Kidney (tissue), 14 donors: Measurements from ENCODE around the gene MED13L. TPM values are rescaled to one million over a fixed set of nuclear protein-coding genes. Genes with fewer than 3 reads are reported as not detected.

ENCODE experiments used
- DNase-seq, 5 donors: peaks; one replicate each; pipeline ENCODE4 v3.0.0-alpha.2; 2013 to 2020
- FAIRE-seq: peaks from 2 replicates; lab custom pipeline; 2012; peaks lifted over from hg19 to GRCh38; lab: Jason Lieb, UNC
- H3K27ac ChIP-seq, 2 donors: one replicate each; pipeline ENCODE4 v1.7.0; 2013; ENCODE audit warnings: low read depth in 2 of 2, low read length in 2 of 2, inconsistent platforms in 1 of 2
- H3K27me3 ChIP-seq: one replicate; pipeline ENCODE4 v1.7.1; 2013; ENCODE audit warnings: low read length, inconsistent platforms; ENCODE audit not compliant: control insufficient read depth, insufficient read depth
- H3K36me3 ChIP-seq, 3 donors: one replicate each; pipeline versions ENCODE4 v1.7.0 to v1.7.1; 2013; ENCODE audit warnings: low read length in 3 of 3, control low read depth in 1 of 3, inconsistent platforms in 1 of 3; ENCODE audit not compliant: insufficient read depth in 3 of 3, control insufficient read depth in 2 of 3
- H3K4me1 ChIP-seq, 3 donors: one replicate each; pipeline versions ENCODE4 v1.7.0 to v1.7.1; 2013; ENCODE audit warnings: low read length in 3 of 3, inconsistent platforms in 1 of 3, low read depth in 1 of 3; ENCODE audit not compliant: control insufficient read depth in 2 of 3, insufficient read depth in 2 of 3
- H3K4me3 ChIP-seq, 3 donors: one replicate each; pipeline versions ENCODE4 v1.7.0 to v1.8.1; 2013; ENCODE audit warnings: low read length in 3 of 3, control low read depth in 1 of 3, inconsistent platforms in 1 of 3
- H3K9ac ChIP-seq, 3 donors: one replicate each; pipeline versions ENCODE4 v1.7.0 to v1.7.1; 2013; ENCODE audit warnings: low read length in 3 of 3, control low read depth in 1 of 3, inconsistent platforms in 1 of 3
- H3K9me3 ChIP-seq, 3 donors: one replicate each; pipeline versions ENCODE4 v1.7.0 to v1.7.1; 2013; ENCODE audit warnings: low read length in 3 of 3, control low read depth in 1 of 3, inconsistent platforms in 1 of 3; ENCODE audit not compliant: control insufficient read depth in 2 of 3, insufficient read depth in 1 of 3
- intact Hi-C: fragments of 100-400 bp; cut with DNase I; formaldehyde crosslinking; loops from one replicate; pipeline ENCODE4 v1.11.1; 2022
- polyA plus RNA-seq: library from polyadenylated mRNA; stranded (reverse); fragments of 350-450 nt; fragmentation: Illumina TruSeq; extraction: RNeasy Lipid Tissue Mini Kit (QIAGEN cat#74804); gene quantifications from one replicate; pipeline ENCODE4 v1.2.3, GENCODE V29; 2014; ENCODE audit warnings: low read depth, low replicate concordance; ENCODE audit not compliant: insufficient read depth
- total RNA-seq: library from RNA; stranded (reverse); fragmentation: NEBNext Ultra II Directional; extraction: Animal tissue kit (Norgen Biotek cat#: 25700); gene quantifications from one replicate; pipeline ENCODE4 v1.2.1, GENCODE V29; 2021
- TF ChIP-seq, protein P1 (sequence below): IDR thresholded peaks from 3 replicates; pipeline ENCODE4 v1.5.1; 2012; ENCODE audit warnings: mild to moderate bottlenecking, moderate library complexity, borderline replicate concordance; ENCODE audit not compliant: insufficient read depth; ENCODE audit errors: extremely low read depth
- donor health status: control.
- donor health status: control.
- donor health status: control.
- donor health status: control.
- donor health status: control.
- donor health status: DM: yes; HTN: yes; CAD: no.
- donor health status: Normal renal cell carcinoma (clear cell type).

MED13L gene
- total and polyA plus RNA-seq, 2 donors from 2014 or later = 7.1 to 153 TPM

DNA sequence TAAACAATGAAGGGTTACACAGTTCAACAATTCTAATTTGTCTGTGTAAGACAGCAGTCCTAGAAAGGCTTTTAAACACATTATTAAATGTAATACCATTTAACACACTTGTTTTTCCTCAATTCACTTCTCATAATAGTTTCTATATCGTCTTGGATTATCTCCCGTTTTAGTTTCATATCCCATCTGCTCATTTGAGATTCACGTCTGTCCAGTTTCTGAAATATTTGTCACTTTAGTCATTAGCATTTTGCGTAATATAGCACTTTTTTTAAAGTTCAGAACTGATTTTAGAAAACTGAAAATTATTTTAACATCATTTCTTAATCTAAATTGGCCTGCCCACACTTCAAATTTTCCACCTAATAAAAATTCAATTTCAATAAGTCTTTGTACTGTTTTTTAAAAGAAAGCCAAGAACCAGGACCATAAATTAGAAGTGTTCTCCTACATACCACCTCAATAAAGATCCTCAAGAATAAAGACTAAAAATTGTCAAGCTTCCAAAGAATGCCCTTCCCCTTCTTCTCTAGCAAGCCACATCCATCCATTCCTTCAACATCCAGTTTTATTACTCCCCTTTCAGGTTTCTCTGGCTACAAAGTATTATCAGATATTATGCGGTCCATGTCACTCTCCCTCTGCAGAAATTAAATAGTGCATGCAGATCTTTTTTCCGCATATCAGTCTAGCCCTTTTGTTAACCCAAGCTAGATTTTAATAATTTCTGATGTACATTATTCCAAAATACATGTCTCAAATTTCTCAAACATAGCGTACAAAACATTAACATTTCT is 11.9 kb downstream of the MED13L start:
- H3K4me3 ChIP-seq = no peak overlapping the region
- H3K9me3 ChIP-seq = no peaks in the 10 kb centered on the region
- FAIRE-seq = no peak
- peaks cover 0 to 24% (median 20%) of the 10 kb centered on the region in 3 donors for H3K4me1 ChIP-seq
- no peak overlapping the region for H3K9ac ChIP-seq
- intact Hi-C loops = no loop called here
- no peaks in the 10 kb centered on the region for H3K36me3 ChIP-seq
- no peak for DNase-seq
- H3K27ac ChIP-seq = no peak overlapping the region
- TF ChIP-seq, protein P1, sequence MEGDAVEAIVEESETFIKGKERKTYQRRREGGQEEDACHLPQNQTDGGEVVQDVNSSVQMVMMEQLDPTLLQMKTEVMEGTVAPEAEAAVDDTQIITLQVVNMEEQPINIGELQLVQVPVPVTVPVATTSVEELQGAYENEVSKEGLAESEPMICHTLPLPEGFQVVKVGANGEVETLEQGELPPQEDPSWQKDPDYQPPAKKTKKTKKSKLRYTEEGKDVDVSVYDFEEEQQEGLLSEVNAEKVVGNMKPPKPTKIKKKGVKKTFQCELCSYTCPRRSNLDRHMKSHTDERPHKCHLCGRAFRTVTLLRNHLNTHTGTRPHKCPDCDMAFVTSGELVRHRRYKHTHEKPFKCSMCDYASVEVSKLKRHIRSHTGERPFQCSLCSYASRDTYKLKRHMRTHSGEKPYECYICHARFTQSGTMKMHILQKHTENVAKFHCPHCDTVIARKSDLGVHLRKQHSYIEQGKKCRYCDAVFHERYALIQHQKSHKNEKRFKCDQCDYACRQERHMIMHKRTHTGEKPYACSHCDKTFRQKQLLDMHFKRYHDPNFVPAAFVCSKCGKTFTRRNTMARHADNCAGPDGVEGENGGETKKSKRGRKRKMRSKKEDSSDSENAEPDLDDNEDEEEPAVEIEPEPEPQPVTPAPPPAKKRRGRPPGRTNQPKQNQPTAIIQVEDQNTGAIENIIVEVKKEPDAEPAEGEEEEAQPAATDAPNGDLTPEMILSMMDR = no peak
- no peaks in the 10 kb centered on the region for H3K27me3 ChIP-seq

DNA sequence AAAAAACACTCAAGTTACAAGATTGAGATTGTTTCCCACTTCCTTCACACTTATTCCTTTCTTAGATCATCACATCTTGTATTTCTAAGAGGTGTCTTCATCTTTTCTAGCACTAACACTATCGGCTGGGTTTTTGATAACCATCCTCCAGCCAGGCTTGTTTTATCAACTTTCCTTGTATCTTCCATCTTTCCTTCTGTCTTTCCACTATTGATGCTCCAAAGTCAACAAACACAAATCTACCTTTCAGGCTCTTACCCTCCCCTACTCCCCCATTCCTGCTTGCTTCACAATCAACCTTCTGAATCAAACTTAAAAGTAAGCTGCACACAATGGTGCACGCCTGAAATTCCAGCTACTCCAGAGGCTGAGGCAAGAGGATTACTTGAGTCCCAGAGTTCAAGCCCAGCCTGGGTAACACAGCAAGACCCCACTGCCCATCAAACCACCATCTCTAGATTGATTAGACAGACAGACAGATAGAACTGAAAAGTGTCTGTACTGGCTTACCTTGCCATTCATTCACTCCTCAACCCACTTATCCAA is 12.9 kb downstream of the MED13L start:
- intact Hi-C loops = no loop called here
- Histone ChIP-seq H3K27me3 (no peaks in the 10 kb centered on the region), H3K27ac (no peak overlapping the region), H3K36me3 (no peaks in the 10 kb centered on the region), H3K4me3 (no peak overlapping the region), H3K9me3 (no peaks in the 10 kb centered on the region), H3K4me1 (peaks cover 0 to 24% (median 20%) of the 10 kb centered on the region in 3 donors), H3K9ac (no peak overlapping the region)
- FAIRE-seq (no peak), DNase-seq (no peak)
- TF ChIP-seq, protein P1 = no peak

DNA sequence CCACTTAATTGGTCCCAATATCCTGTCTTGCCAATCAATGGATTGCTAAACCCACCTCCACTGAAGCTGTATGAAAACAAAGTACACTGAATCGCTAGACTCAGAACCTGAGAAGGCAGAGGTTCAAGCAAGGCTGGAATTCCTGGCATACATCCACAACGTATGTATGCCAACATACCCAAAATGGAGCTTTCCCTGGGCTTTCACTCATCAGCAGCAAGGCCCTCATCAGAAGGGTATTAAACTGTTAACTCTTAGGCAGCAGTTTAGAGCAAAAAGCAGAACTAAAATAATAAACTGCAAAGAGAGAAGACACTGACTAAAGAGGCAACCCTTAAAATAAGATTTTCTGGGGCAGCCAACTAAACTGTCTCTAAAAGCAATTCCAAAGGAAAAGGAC is 13.6 kb downstream of the MED13L start:
- no peaks in the 10 kb centered on the region for H3K9me3 ChIP-seq
- no peaks in the 10 kb centered on the region for H3K27me3 ChIP-seq
- no peak overlapping the region for H3K9ac ChIP-seq
- no peaks in the 10 kb centered on the region for H3K36me3 ChIP-seq
- no peak overlapping the region for H3K4me3 ChIP-seq
- FAIRE-seq (no peak), DNase-seq (no peak)
- H3K4me1 ChIP-seq = peaks cover 0 to 24% (median 20%) of the 10 kb centered on the region in 3 donors
- intact Hi-C loops = no loop called here
- TF ChIP-seq, protein P1 = no peak
- no peak overlapping the region for H3K27ac ChIP-seq
